Stimulated activated CD8-positive, alpha-beta memory T cell treated with anti-CD3 and anti-CD28 coated beads, Interleukin-7, amount 100 ng/mL, for 4 hours (primary cell): ENCODE measurements around the gene TXNL1.
"Not testable (repeated sequence)": the region's sequence is repeated elsewhere in the genome, so short reads cannot be mapped to it uniquely, and the experiment has no call there.

Source experiments
- DNase-seq, 2 donors: peaks; one replicate each; pipeline ENCODE4 v3.0.0-alpha.2; 2020; ENCODE audit warnings: low read depth in 2 of 2

TXNL1 gene

DNA sequence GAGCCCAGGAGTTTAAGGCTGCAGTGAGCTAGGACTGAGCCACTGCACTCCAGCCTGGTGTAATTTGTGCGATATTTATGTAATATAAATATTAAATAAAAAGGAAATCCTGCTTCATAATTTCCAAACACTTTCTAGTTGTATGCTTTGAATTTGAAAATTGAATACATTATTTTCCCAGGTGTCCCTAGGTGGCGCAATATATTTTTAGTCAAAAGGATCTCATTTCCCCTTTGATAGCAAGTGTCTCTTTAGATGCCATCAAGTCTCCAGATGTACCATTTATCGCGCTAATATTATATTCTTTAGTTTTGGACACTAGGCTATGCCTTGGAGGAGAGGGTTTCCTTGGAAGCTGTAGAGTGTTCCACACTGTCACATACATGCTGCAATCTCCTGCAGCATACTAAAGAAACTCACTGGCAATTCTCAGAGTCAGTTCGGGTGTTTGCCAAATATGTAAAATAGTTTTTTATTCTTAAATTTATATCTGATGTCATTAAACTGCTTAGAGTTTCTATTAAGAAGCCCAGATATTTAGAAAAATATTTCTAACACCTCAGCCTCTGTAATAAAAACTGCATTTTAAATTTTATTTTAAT is 7.1 kb upstream of the TXNL1 start:
- no peak for DNase-seq

- DNase-seq, result no peak
These were observed 5.0 kb upstream of the TXNL1 start for GRCh38 chr18:56643381-56643780.

DNA sequence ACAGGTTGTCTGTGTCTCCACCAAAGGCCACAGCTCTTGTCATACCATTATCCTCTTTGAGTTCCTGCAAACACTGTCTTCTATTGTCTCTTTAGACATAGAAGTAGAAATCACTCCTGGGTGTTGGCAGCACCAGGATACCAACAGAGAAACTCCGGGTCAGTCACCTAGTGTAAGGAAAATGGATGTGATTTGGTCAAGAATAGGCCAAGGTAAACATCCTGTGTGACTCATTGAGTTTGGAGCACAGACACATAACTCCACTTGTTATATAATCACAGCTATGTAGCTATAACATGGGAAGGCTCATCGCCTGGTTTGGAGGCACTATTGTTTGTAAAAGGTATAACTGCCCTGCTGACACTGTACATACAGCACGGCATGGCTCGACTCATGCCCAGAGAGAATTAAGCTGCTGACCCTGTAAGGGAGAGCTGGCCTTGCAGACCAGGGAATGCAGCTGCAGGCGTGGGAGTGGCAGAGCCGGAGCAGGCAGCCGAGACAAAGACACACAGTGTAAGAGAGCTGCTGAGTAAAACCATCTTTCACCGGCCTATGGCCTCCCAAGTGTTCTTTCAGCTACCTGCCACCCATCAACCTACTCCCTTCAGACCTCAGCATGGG is 3.4 kb upstream of the TXNL1 start:
- DNase-seq, result no peak

- DNase-seq, result no peak
These were observed 1.2 kb upstream of the TXNL1 start for GRCh38 chr18:56639571-56639970.

- DNase-seq, result no peak
These were observed 651 bp upstream of the TXNL1 start for GRCh38 chr18:56639104-56639381.

DNA sequence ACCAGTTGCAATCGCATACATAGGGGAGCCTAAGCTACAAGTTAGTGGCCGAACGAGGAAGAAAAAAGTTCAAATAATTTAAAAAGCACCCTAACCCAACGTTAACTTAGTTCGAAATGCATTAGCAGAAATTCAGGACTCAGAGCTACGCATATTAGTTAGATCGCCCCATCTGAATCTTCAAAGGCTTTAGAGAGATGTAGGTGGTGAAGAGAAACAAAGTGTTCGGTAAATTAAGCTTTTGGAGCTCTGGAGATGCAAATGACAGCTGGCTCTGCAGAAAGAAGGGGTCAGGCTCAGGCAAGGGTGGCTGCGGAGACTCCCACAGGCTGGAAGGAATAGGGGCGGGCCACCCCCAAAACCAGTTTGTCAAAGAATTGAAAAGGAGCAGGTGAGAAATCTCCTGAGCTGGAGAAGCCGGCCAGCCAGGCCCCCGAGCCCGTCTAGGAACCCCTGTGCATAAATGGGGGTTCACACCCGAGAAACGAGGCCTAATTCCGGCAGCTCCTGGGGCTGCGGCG is 621 bp downstream of the TXNL1 start:
- DNase-seq, result no peak

GRCh38 chr18:56637176-56637575 is 1.2 kb downstream of the TXNL1 start:
- no peak for DNase-seq

DNA sequence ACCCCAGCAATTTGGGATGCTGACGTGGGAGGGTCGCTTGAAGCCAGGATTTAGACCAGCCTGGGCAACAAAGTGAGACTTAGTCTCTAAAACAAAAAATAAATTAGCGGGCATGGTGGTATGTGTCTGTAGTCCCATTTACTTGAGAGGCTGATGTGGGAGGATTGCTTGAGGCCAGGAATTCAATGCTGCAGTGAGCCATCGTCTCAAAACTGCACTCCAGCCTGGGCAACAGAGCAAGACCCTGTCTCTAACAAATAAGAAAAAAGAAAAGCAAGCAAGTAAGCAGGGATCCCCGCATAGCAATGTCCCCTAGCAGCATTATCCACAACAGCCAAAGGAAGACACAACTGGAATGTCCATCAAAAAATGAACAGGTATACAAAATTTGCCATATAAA is 3.4 kb downstream of the TXNL1 start:
- DNase-seq, result no peak

DNA sequence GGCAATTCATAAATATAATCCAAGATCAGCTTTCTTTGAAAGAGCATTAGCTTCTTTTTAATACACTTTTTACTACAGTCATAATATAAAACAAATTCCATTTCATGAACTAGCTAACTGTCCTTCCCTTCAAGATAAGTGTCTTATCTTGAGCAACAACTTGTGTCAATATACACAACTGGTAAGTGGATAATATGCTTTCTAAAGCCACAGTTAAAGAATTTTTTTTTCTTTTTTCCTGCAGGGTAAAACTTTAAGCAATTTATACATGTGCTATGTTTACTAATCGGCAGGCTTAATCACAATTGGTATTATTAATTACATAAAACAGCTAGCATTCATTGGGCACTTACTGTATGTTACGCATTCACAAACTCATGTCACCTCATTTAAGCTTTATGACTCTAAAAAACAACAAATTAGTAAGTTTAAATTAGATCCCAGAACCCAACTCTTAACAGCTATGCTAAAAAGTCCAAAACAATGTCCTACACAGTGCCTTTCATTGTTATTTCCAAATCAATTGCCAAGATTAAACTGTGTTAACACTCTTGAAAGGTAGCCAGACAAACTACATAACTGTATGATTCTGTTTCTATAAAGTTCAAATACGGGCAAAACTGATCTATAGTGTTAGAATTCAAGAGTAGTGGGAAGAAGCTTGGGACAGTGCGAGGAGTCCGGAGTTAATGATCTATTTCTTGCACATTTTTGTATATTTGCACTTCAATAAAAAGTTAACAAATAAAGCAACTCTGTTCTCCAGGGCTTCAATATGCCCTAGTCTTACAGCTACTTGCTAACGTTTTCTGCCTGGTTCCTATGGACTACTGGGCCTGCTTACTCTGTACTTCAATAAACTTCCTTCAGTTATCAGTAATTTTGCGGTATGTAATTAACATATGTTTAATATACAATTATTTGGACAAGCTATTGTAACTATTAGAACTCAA is 6.0 kb downstream of the TXNL1 start:
- no peak for DNase-seq

GRCh38 chr18:56627991-56628390 is 10.4 kb downstream of the TXNL1 start:
- DNase-seq, result no peak

DNA sequence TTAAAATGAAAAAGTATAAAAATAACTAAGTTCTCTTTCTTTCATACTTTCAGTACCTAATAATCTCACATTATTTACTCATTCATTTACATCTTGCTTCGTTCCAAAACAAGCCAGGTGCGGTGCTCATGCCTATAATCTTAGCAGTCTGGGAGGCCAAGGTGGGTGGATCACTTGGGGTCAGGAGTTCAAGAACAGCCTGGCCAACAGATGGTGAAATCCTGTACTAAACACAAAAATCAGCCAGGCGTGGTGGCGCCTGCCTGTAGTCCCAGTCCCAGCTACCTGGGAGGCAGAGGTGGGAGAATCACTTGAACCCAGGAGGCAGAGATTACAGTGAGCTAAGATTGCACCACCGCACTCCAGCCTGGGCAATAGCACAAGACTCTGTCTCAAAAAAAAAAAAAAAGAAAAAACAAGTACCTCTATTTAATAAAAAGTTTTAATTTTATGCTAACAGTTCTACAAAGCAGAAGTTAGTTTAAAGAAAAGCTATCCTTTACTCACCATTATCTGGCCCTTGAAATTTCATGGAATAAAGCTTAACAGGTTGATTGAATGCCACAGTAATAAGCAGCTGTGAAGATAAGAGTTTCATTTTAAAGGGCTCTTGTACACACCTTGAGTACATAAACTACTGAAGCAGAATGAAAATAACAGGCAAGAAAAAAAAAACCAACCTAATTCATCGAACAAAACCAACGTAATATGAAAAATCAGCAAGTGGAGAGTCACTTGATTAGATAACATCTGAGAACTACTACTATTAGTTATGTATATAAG is 22.5 kb downstream of the TXNL1 start:
- DNase-seq, result no peak

GRCh38 chr18:56606618-56607017 is 31.8 kb downstream of the TXNL1 start:
- no peak for DNase-seq

DNA sequence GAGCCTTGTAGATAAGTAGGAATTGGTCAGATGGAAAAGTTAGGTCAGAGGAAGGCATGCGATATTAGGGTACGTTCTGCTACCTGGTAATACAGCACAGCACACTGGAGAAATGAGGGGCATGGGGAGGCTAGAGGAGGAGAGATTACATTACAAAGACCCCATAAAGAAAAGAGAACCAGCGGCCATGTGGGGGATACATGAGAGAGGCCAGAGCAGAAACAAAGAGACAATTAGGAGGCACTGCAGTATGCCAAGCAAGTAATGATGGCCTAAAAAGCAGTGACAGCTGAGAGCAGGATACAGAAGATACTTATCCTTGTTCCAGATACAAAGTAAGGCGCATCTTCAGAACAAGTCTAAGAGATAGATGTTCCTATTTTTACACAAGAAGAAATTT is 40.0 kb downstream of the TXNL1 start:
- no peak for DNase-seq

DNA sequence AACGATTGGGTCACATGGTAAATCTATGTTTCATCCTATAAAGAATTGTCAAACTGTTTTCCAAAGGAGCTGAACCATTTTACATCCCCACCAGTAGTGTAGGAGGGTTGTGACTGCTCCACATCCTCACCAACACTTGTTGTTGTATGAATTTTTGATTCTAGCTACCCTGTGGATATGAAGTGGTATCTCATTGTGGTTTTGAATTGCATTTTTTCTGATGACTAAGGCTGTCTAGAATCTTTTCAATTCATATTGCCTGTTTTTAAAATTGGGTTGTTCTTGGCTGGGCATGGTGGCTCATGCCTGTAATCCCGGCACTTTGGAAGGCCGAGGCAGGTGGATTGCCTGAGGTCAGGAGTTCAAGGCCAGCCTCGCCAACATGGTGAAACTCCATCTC is 44.5 kb downstream of the TXNL1 start:
- DNase-seq, result no peak

DNA sequence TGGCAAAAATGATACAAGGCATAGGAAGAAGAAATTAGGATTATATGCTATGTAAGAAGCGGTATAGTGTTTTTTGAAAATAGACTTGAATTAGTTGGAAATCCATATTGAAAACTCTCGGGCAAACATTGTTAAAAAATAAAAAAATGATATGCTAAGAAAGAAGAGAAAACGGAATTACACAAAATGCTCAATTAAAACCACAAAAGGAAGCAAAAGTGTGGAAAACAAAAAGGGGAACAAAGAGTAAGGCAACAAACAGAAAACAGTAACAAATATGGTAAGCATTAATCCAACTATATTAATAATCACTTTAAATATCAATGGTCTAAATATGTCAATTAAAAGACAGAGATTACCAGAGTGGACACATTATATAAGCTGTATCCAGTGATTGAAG is 58.4 kb downstream of the TXNL1 start:
- DNase-seq, result no peak

DNA sequence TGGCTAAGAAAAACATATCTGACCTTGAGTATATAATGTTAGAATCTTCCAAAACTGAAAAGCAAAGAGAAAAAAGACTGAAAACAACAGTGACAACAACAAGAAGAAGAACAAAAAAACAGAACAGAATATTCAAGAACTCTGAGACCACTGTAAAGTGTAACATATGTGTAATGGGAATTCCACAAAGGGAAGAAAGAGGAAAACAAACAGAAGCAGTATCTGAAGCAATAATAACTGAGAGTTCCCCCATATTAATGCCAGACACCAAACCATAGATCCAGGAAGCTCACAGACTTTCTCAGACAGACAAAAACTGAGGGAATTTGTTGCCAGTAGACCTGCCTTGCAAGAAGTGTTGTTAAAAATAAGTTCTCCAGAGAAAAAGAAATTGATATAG is 58.9 kb downstream of the TXNL1 start:
- DNase-seq, result no peak

DNA sequence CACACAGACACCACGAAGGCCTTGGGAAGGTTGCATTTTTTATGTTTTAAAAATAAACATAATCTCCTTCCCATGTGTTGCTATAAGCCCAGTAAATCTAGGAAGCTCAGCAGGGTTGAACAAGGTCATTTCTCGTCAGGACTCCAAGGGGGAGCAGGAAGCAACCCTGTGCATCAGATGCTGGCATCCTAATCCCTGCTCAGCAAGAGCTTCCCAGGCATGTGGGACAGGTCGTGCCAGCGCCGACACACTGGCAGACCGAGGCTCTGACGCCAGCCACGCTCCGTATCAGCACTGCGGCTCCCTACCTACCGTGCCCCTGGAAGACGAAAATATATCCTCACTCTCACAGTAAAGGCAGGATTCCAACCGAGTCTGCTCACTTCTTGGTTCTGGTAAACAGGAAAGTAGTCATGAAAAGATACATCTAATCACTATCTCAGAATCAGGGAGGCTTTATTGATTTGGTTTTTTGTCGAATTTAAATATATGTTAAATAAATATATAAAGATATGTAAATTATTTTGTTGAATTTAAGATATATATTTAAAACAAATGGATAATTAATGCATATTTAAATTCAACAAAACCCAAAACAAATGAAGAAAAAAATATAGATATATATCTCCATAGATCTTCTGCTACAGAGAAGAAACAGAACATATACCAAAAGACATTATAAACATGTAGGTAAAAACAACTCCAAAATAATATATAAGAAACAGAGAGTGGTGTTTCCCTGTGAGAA is 61.4 kb downstream of the TXNL1 start:
- no peak for DNase-seq

DNA sequence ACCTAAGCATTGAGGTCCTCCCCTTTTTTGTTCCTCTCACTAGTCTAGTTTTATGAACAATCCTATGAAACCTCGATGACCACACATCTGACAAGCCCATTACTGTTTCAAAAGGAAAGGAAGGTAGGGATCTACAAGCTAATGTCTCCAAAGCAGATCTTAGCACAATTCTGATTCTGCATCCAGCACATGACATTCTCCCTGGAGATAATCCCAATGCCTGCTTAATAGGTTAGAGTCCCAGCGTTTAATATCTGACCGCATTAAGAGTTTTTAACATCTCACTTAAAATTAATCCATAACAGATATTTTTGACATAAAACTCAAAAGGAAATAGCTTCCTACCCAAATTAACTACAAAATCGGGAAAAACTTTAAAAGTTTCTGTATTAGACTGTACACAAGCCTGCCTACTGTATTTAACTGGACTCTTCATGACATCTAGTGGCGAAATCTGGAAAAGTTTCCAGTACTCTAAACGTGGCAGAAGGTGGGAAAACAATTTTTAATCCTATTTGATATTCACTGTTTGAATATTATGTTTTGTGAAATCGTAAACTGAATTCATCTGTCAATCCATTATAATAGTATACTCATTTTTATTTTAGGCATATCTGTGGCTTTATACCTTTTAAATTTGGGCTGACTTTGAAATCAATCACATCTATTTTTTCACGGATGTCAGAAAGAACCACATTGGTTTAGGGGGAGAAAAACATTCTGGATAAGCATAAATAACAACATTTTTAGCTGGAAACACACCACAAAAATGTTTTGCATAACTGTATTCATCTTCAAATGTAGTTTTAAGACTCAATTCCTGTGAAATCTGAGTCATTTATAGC is 62.4 kb downstream of the TXNL1 start:
- DNase-seq, result no peak

DNA sequence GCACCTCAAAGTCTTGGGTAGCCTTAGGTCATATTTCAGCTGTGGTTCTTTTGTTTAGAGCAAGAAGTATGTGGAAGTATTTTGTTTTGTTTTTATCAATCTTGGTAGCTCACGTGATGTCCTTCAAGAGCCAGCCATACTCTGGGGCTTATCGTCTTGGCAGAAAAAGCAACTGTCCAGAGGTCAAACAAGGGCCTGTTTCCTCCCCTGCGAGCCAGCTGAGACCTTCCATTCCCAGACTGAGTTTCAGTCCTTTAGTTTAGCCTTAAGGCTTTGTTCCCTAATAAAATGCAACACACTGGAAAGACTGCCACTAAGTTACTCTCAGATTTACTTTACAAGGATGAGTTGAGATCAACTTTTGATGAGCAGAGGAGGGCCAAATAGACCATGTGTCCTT is 63.5 kb downstream of the TXNL1 start:
- no peak for DNase-seq

- not testable (repeated sequence) for DNase-seq
These were observed 66.1 kb downstream of the TXNL1 start for GRCh38 chr18:56572267-56572666.
